ENCODE data around the gene RIPPLY2.

GRCh38 chr6:83859410-83860358 is 6.5 kb downstream of the RIPPLY2 start, which contains the start of gene CYB5R4:
- TF ChIP-seq POLR2A (IDR thresholded peaks at IDR 0.05) = peak in 3 of 4 donors; percentile 78 to 96 (median 88)
- TF ChIP-seq CTCF (IDR thresholded peaks at IDR 0.05) = peak in 5 of 6 experiments; percentile 27 to 51 (median 31)
- peak; percentile 89 to 95 for TF ChIP-seq POLR2AphosphoS5 (IDR thresholded peaks at IDR 0.05)
- TF ChIP-seq EP300 (IDR thresholded peaks at IDR 0.05) = peak in 1 of 4 donors; percentile 31

Data from upper lobe of left lung (tissue), 4 donors.